PC-3 (cell line): ENCODE results near the gene PAQR9.

Source experiments
- CTCF ChIP-seq: fragments of 300-600 bp; sonication (generic); conservative IDR thresholded peaks from 2 replicates; pipeline ENCODE4 v1.5.1; 2017; ENCODE audit warnings: antibody characterized with exemption, low read depth, mild to moderate bottlenecking, low read length
- EZH2 ChIP-seq: fragments of 300-600 bp; sonication (generic); IDR thresholded peaks from one replicate; pipeline ENCODE4 v1.6.1; 2017; ENCODE audit warnings: antibody characterized with exemption, mild to moderate bottlenecking, low read length; ENCODE audit not compliant: unreplicated experiment
- EZH2phosphoT487 ChIP-seq: fragments of 300-600 bp; sonication (generic); IDR thresholded peaks from 2 replicates; pipeline ENCODE4 v1.6.1; 2018; ENCODE audit warnings: mild to moderate bottlenecking, antibody characterized with exemption, low read length, borderline replicate concordance

DNA sequence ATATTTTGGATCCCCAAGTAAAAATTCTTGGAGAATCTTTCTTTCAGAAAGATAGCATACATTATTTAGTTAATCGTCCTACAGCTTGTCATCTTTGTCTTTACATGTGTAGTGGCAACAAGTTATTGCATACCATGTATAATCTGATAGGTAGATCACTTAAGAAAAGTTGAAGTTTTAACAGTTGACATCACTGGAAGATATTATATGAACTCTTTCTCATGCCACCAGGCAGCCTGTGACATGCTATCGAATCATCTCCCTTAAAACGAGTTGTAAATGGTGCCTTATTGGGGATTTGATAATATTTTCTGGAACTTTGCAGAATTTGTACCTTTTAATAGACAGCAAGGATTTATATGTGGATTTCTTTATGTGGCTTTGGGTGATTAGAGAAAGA is 46.5 kb upstream of the PAQR9 start:
- no peak for TF ChIP-seq EZH2
- TF ChIP-seq CTCF = no peak
- TF ChIP-seq EZH2phosphoT487 = no peak
